CD4-positive, alpha-beta T cell treated with Interleukin-12 subunit alpha and Interleukin-12 subunit beta, for 1 hour (primary cell): ENCODE results near the gene GALNS.
A peak's percentile ranks its signal among the peaks of the same experiment; 100 is the strongest.
"Not testable (repeated sequence)": the region's sequence is repeated elsewhere in the genome, so short reads cannot be mapped to it uniquely, and the experiment has no call there.

ENCODE experiments used
- DNase-seq: peaks from one replicate; pipeline ENCODE4 v3.0.0-alpha.2; 2020

GALNS gene

GRCh38 chr16:88798772-88799455 lies 57.8 kb downstream of the GALNS start:
- no peak for DNase-seq

DNA sequence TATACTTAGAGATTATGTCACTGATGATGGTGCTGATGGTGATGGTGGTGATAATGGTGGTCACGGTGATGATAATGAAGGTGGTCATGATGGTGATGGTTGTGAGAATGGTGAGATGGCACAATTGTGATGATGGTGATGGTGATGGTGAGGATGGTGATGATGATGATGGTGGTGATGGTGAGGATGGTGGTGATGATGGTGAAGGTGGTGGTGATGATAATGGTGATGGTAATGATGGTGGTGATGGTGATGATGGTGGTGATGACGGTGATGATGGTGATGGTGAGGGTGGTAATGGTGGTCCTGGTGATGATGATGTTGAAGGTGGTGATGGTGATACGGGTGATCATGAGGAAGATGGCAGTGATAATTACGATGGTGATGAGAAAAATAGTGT lies 58.7 kb downstream of the GALNS start:
- no peak for DNase-seq

DNA sequence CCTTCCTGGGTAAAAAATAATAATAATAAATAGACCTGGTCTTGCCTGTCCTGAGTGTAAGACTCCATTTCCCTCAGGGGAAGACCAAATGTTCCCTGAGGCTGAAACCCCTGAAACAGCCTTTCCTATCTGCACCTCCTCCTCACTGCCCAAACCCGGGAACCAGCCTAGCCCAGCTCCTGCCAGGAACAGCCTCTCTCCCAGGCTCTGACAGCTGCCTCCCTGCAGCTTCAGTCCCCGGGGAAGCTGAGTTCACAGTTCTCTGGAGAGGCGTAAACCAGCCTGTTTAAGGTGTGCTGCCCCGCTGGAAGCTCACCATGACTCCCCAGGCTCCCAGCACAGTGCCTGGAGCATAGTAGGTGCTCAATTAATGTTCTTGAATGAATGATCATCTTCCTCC lies 60.5 kb downstream of the GALNS start:
- DNase-seq: no peak

- DNase-seq: peak; percentile 36
Observed at GRCh38 chr16:88793251-88793954, 63.3 kb downstream of the GALNS start.

DNA sequence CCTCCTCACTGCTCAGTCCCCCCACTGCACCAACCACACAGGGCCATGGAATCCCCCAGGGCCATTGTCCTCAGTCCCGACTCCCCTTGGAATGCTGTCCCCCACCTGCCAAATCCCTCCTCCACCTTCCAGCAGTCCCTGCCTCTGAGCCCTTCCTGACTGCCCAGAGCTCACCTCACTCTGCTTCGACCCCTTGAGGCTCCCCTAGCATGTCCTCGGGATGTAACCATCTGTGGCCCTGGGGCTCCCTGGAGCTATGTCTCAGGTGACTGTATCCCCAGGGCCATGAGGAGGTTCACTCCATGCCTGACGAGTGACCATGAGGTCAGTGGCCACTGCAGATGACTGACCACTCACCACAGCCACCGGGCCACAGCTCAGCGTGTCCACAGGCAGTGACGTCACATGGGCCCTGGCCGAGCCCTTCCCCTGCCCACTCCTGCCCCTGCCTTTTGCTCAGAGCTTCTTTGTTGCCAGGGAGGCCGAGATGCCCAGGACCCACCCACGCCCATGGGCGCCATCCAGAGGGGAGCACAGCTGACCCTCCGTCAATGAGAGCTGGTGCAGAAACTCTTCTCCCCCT lies 64.0 kb downstream of the GALNS start:
- DNase-seq: no peak

DNA sequence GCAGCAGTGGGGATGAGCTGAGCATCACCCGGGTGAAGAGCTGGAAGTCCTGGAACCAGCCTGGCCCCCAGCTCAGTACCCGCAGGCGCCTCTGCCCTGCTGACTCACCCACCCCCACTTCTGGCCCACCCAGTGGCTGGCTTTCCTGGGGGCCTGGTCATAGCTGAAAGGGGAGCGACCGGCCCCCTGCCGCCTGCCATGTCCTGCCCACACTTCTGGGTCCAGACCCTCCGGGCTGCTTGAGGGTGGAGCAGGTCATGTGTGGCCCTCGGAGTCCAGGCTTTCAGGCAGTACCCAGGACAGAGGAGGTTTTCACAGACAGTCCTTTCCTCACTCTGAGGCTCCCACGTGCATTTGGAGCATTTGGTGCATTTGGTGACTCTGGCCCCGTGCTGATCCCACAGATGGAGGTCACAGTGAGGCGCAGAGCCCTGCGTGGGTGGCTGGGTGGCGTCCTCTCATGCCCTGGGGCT lies 64.6 kb downstream of the GALNS start:
- DNase-seq: no peak

- peak; percentile 68 for DNase-seq
Observed at GRCh38 chr16:88790312-88791211, 66.2 kb downstream of the GALNS start.

DNA sequence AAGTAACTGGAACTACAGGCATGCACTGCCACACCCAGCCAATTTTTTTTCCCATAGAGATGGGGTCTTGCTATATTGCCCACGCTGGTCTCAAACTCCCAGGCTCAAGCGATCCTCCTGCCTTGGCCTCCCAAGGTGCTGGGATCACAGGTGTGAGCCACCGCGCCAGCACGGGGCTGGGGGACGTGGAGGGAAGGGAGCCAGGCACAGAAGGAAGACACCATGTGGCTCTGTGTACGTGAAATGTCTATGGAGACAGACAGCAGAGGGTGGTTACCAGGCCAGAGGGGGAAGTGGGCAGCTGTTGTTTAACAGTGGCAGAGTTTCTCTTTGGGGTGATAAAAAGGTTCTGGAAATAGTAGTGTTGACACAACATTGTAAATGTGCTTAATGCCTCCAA lies 67.2 kb downstream of the GALNS start:
- no peak for DNase-seq

- not testable (repeated sequence) for DNase-seq
Observed at GRCh38 chr16:88788749-88789148, 68.0 kb downstream of the GALNS start.

DNA sequence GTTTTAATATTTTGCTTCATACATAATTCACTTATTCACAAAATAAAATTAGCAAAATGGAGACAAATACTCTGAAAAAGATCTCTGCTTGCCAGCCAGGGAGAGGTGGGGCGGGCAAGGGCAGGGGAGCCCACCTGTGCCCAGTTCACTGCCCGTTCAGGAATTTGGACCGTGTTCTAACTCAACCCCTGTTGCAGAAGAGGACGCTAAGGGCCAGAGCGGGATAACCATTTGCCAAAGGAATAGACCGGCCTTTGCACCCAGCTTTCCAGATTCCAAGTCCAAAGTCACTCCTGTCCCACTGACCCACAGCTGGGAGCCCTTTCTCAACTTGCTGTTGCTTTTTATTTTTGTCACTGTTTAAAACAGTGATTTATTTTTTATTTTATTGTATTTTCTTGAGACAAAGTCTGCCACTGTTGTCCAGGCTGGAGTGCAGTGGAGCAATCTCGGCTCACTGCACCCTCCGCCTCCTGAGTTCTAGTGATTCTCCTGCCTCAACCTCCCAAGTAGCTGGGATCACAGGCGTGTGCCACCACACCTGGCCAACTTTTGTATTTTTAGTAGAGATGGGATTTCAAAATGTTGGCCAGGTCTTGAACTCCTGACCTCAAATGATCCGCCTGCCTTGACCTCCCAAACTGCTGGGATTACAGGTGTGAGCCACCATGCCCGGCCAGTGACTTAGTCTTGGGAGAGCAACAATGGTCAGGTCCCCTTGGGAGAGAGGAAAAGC lies 69.0 kb downstream of the GALNS start:
- DNase-seq: no peak

DNA sequence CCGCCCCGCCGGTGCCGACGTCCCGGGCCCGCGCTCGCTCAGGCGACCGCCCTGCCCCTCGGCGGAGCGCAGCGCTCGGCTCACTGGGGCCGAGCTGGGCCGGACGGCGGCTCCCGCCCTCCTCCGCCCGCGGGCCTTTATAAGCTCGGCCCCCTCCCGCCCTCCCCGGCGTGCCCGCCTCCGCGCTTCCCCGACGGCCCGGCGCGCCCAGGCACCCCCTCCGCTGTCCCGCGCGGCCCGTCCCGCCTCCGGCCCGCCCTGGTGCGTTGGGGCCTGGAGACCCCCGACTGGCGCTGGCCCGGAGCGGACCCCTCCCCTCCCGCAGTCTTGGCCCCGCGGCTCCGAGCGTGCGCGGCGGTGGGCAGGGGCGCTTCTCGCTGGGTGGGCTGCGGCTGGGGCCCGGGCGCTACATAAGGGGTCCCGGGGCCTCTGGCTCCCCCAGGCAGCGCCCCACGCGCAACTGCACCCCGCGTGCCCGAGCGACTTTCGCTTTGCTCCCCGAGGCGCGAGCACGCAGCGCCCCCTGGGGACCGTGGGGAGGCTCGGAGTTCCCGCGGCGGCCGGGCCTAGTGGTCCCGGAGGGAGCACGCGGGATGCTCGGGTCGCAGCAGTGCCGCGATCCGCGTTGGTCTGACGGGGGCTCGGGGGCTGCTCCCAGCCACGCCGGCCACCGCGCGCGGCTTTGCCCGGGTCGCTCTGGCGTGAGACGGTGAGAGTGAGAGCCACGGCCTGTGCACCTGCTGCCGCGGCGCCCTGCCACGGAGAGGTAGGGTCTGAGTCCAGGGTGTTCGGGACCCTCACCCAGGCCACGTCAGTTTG lies 71.4 kb downstream of the GALNS start, which contains the start of gene PIEZO1:
Gene PIEZO1, minus strand, starts transcription at position 115 of the 819 bp plus-strand sequence. CDS start 256 bp downstream, outside the sequence.
- peak; percentile 88 for DNase-seq

DNA sequence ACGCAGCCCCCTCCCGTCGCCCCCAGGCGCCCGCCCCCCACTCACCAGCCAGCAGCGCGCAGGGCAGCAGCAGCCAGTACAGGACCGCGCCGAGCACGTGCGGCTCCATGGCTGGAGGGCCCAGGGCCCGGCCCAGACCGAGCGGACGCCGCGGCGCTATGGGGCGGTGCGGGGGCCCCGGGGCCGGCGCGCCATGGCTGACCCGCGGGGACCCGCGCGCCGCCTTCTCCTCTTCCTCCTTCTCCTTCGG lies 72.0 kb downstream of the GALNS start:
- DNase-seq: no peak

GRCh38 chr16:88784074-88784855 lies 72.5 kb downstream of the GALNS start:
- peak; percentile 40 for DNase-seq

GRCh38 chr16:88783391-88784073 lies 73.2 kb downstream of the GALNS start:
- DNase-seq: no peak

DNA sequence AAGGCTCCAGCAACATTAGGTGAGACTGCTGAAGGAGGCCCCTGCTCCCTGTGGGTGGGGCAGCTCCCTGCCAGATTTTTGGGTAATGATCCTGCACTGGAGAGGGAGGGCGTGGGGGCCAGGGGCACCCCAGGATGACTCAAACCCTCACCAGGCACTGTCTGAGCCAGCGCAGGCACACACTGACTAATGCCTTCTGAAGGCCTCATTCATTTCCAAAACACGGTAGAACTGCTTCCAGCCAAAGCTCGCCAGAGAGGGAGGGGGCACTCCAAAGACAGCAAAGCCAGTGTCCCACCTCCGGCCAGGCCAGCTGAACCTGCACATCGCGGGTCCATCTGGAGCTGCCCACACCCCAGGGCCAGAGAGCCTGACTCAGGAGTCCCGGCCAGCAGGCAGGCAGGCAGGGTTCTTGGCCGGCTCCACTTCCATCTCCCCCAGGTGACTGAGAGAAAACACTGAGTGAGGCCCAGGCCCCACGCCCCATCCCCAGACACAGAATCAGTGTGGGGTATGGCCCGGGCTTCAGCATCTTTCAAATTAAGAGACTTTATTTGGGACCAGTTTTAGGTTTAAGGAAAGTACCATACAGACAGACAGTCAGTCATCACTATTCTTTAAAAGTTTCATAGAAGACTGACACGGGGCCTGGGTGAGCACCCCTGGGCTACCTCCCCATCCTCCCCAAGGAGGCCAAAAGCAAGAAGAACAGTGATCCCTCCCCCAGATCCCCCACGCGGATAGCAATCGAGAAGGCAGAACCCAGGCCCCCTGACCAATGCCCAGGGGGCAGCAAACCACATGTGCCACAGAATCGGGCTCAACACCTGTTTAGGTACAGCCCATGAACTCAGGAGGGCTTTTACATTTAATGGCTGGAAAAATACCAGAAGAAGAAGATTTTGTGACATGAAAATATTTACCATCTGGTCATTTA lies 74.0 kb downstream of the GALNS start:
- peak; percentile 42 for DNase-seq

GRCh38 chr16:88781140-88782077 lies 75.3 kb downstream of the GALNS start:
- DNase-seq: peak; percentile 74

- DNase-seq: no peak
Observed at GRCh38 chr16:88780142-88781062, 76.3 kb downstream of the GALNS start.
